ENCODE data around the gene BCAS3.

Gene BCAS3

GRCh38 chr17:61414141-61414935 is 736.7 kb downstream of the BCAS3 start:
- no peak for DNase-seq (ENCODE audit: low read depth)
- no peak for TF ChIP-seq CTCF (IDR thresholded peaks at IDR 0.05; ENCODE audit: low read depth, low read length, missing control alignments)
- no peak overlapping the region for H3K4me3 ChIP-seq (ENCODE audit: low read depth, low read length)
- in situ Hi-C loops (cut with HindIII; ENCODE audit: low sequenced_read_pairs) = no loop called here

GRCh38 chr17:61414936-61415251 is 737.2 kb downstream of the BCAS3 start:
- no peak overlapping the region for H3K4me3 ChIP-seq (ENCODE audit: low read depth, low read length)
- DNase-seq (ENCODE audit: low read depth) = no peak
- in situ Hi-C loops (cut with HindIII; ENCODE audit: low sequenced_read_pairs) = no loop called here
- no peak for TF ChIP-seq CTCF (IDR thresholded peaks at IDR 0.05; ENCODE audit: low read depth, low read length, missing control alignments)

GRCh38 chr17:61415374-61416210 is 737.9 kb downstream of the BCAS3 start:
- no peak overlapping the region for H3K4me3 ChIP-seq (ENCODE audit: low read depth, low read length)
- no peak for TF ChIP-seq CTCF (IDR thresholded peaks at IDR 0.05; ENCODE audit: low read depth, low read length, missing control alignments)
- in situ Hi-C loops (cut with HindIII; ENCODE audit: low sequenced_read_pairs) = no loop called here
- no peak for DNase-seq (ENCODE audit: low read depth)

- no peak overlapping the region for H3K4me3 ChIP-seq (ENCODE audit: low read depth, low read length)
- in situ Hi-C loops (cut with HindIII; ENCODE audit: low sequenced_read_pairs) = no loop called here
- DNase-seq (ENCODE audit: low read depth) = no peak
- TF ChIP-seq CTCF (IDR thresholded peaks at IDR 0.05; ENCODE audit: low read depth, low read length, missing control alignments) = no peak
These were observed 738.5 kb downstream of the BCAS3 start for GRCh38 chr17:61416211-61416539.

- TF ChIP-seq CTCF (IDR thresholded peaks at IDR 0.05; ENCODE audit: low read depth, low read length, missing control alignments) = peak; percentile 94
- in situ Hi-C loops (cut with HindIII; ENCODE audit: low sequenced_read_pairs) = no loop called here
- DNase-seq (ENCODE audit: low read depth) = peak; percentile 53
- H3K4me3 ChIP-seq (ENCODE audit: low read depth, low read length) = peak overlapping the region; percentile 11
These were observed 739.1 kb downstream of the BCAS3 start for GRCh38 chr17:61416540-61417363.

GRCh38 chr17:61418449-61418848 is 740.8 kb downstream of the BCAS3 start:
- H3K4me3 ChIP-seq (ENCODE audit: low read depth, low read length) = no peak overlapping the region
- TF ChIP-seq CTCF (IDR thresholded peaks at IDR 0.05; ENCODE audit: low read depth, low read length, missing control alignments) = no peak
- in situ Hi-C loops (cut with HindIII; ENCODE audit: low sequenced_read_pairs) = no loop called here
- no peak for DNase-seq (ENCODE audit: low read depth)

Data from astrocyte of the cerebellum (primary cell).